HepG2 (cell line): ENCODE data around the gene DOCK1. TPM values are rescaled to one million over a fixed set of nuclear protein-coding genes. Genes with fewer than 3 reads are reported as not detected.

ENCODE experiments used
- ATAC-seq: fragments of 200-7000 bp; cut with Tn5 transposase; 3 replicates; pipeline ENCODE4 v1.9.1; 2020; ENCODE audit warnings: mild to moderate bottlenecking, moderate library complexity
- BruUV-seq: library from RNA; stranded (reverse); fragments of 400-500 nt; replicated peaks from 2 replicates; lab custom pipeline; 2021; lab: Mats Ljungman, UMichigan
- CTCF ChIA-PET: fragments of 300-600 bp; formaldehyde crosslinking; extraction: SDS; loops from one replicate; lab custom pipeline; 2021; ENCODE audit warnings: low total read pairs, inconsistent platforms, low intra/inter-chr PET ratio; lab: Yijun Ruan, JAX
- POLR2A ChIA-PET: fragments of 350-600 bp; sonication (Branson Sonifier 250); formaldehyde crosslinking; loops from one replicate; lab custom pipeline; 2020; ENCODE audit warnings: antibody characterized with exemption, inconsistent platforms; lab: Yijun Ruan, JAX
- DNase-seq: peaks from one replicate; pipeline ENCODE4 v3.0.0-alpha.2; 2015; ENCODE audit warnings: low spot score
- FAIRE-seq: peaks from 3 replicates; lab custom pipeline; 2011; peaks lifted over from hg19 to GRCh38; lab: Jason Lieb, UNC
- H2AFZ ChIP-seq: one replicate; pipeline ENCODE4 v1.6.1; 2011; ENCODE audit warnings: low read length, inconsistent platforms
- H3K27ac ChIP-seq: fragments of 300-600 bp; 3 replicates; pipeline ENCODE4 v1.8.0; 2011; ENCODE audit warnings: mixed run types, mild to moderate bottlenecking, mixed read lengths, low read length, inconsistent platforms; ENCODE audit not compliant: insufficient read depth; ENCODE audit errors: extremely low read length
- H3K27me3 ChIP-seq, 2 experiments: fragments of 200-600 bp in 1 of 2; 2 replicates in 1 of 2; 3 replicates in 1 of 2; pipeline versions ENCODE4 v1.6.0 to v1.8.0; 2011; ENCODE audit warnings: low read length in 2 of 2, mild to moderate bottlenecking in 2 of 2, moderate library complexity in 2 of 2, inconsistent platforms in 1 of 2; ENCODE audit not compliant: insufficient read depth in 2 of 2, control insufficient read depth in 1 of 2
- H3K36me3 ChIP-seq, 2 experiments: fragments of 200-600 bp in 1 of 2; replicated peaks in 1 of 2; 2 replicates in 1 of 2; 3 replicates in 1 of 2; pipeline versions ENCODE4 v1.5.1 to v1.8.0; 2011; ENCODE audit warnings: low read length in 2 of 2, inconsistent platforms in 1 of 2; ENCODE audit not compliant: insufficient read depth in 2 of 2, control insufficient read depth in 1 of 2
- H3K4me1 ChIP-seq: 2 replicates; pipeline ENCODE4 v1.5.1; 2012; ENCODE audit warnings: low read length, inconsistent platforms; ENCODE audit not compliant: insufficient read depth
- H3K4me2 ChIP-seq: 2 replicates; pipeline ENCODE4 v1.6.0; 2011; ENCODE audit warnings: low read depth, low read length, inconsistent platforms
- H3K4me3 ChIP-seq, 3 experiments: fragments of 200-600 bp in 1 of 3; sonication (generic), shearing (Covaris generic) in 1 of 3; replicated peaks in 1 of 3; 2 replicates each; pipeline ENCODE4 v1.5.1; 2011 to 2016; ENCODE audit warnings: low read length in 3 of 3, inconsistent platforms in 2 of 3, low read depth in 2 of 3, mild to moderate bottlenecking in 2 of 3, control low read depth in 1 of 3, mixed read lengths in 1 of 3; ENCODE audit not compliant: insufficient read depth in 1 of 3
- H3K79me2 ChIP-seq: one replicate; pipeline ENCODE4 v1.6.1; 2011; ENCODE audit warnings: low read length, inconsistent platforms; ENCODE audit not compliant: insufficient read depth
- H3K9ac ChIP-seq: 2 replicates; pipeline ENCODE4 v1.6.0; 2011; ENCODE audit warnings: mild to moderate bottlenecking, low read depth, low read length, inconsistent platforms; ENCODE audit not compliant: insufficient read depth
- H3K9me3 ChIP-seq: 2 replicates; pipeline ENCODE4 v1.5.1; 2012; ENCODE audit warnings: mild to moderate bottlenecking, low read length
- H4K20me1 ChIP-seq: 2 replicates; pipeline ENCODE4 v1.6.0; 2011; ENCODE audit warnings: inconsistent platforms, mild to moderate bottlenecking, low read length, moderate library complexity; ENCODE audit not compliant: insufficient read depth
- JUNB ChIP-seq: sonication (generic); formaldehyde crosslinking; IDR thresholded peaks from 2 replicates; pipeline ENCODE4 v1.8.0; 2022; ENCODE audit warnings: missing genetic modification reagents, mild to moderate bottlenecking, borderline replicate concordance
- KLF16 ChIP-seq, 2 experiments: sonication (generic) in 1 of 2; formaldehyde crosslinking in 1 of 2; IDR thresholded peaks; 2 replicates each; pipeline versions ENCODE4 v1.6.1 to v1.8.0; 2016 to 2023; ENCODE audit warnings: missing genetic modification reagents in 2 of 2, missing compliant biosample characterization in 1 of 2
- RAD21 ChIP-seq: fragments of 450-650 bp; formaldehyde crosslinking; IDR thresholded peaks from 2 replicates; pipeline ENCODE4 v1.5.0; 2020; ENCODE audit warnings: mild to moderate bottlenecking
- SMAD3 ChIP-seq: sonication (generic); formaldehyde crosslinking; IDR thresholded peaks from 2 replicates; pipeline ENCODE4 v1.4.0; 2020; ENCODE audit warnings: missing genetic modification reagents
- TARDBP ChIP-seq: sonication (generic); formaldehyde crosslinking; IDR thresholded peaks from 2 replicates; pipeline ENCODE4 v1.8.0; 2022; ENCODE audit warnings: mild to moderate bottlenecking, missing genetic modification reagents
- ZKSCAN5 ChIP-seq: sonication (generic); formaldehyde crosslinking; IDR thresholded peaks from 2 replicates; pipeline ENCODE4 v1.5.1; 2020; ENCODE audit warnings: mild to moderate bottlenecking, missing genetic modification reagents
- ZNF430 ChIP-seq: sonication (generic); formaldehyde crosslinking; IDR thresholded peaks from 2 replicates; pipeline ENCODE4 v1.9.0; 2021; ENCODE audit warnings: mild to moderate bottlenecking, missing genetic modification reagents
- ZNF619 ChIP-seq: sonication (generic); formaldehyde crosslinking; IDR thresholded peaks from 2 replicates; pipeline ENCODE4 v1.4.0; 2020; ENCODE audit warnings: mild to moderate bottlenecking, missing genetic modification reagents
- ZNF720 ChIP-seq: sonication (generic); formaldehyde crosslinking; IDR thresholded peaks from 2 replicates; pipeline ENCODE4 v1.4.0; 2020; ENCODE audit warnings: missing genetic modification reagents
- ZNF782 ChIP-seq: sonication (generic); formaldehyde crosslinking; IDR thresholded peaks from 2 replicates; pipeline ENCODE4 v1.4.0; 2020; ENCODE audit warnings: missing genetic modification reagents, mild to moderate bottlenecking, borderline replicate concordance
- WGBS: methylation state at CpG from one replicate; pipeline ENCODE4 v1.1.6; 2017; ENCODE audit warnings: low lambda C conversion rate; 5-methylcytosine and 5-hydroxymethylcytosine counted together
- in situ Hi-C: cut with HindIII; loops from 2 replicates; pipeline ENCODE4 v1.10.0; 2017; ENCODE audit warnings: low pct_unique_long_range_greater_than_20kb; ENCODE audit not compliant: extremely low pct_ligation_motif_present
- intact Hi-C: fragments of 100-400 bp; cut with micrococcal nuclease; formaldehyde crosslinking; loops from one replicate; pipeline ENCODE4 v1.10.0; 2022; ENCODE audit not compliant: unreplicated experiment
- polyA plus RNA-seq, 8 experiments: library from polyadenylated mRNA; depleted of rRNA in 3 of 8; stranded (reverse) in 7 of 8; unstranded in 1 of 8; fragments of >200 nt; fragmentation: Illumina TruSeq in 4 of 8; extraction: Trizol in 4 of 8; gene quantifications; 2 replicates each; pipeline versions ENCODE4 v1.2.1 to v1.2.3, GENCODE V29; 2011 to 2016; ENCODE audit warnings: low read depth in 4 of 8, missing spikeins in 1 of 8, mixed read lengths in 1 of 8; ENCODE audit not compliant: insufficient read depth in 1 of 8
- total RNA-seq, 5 experiments: library from RNA; depleted of rRNA; stranded (reverse); fragments of >200 nt; fragmentation: Illumina TruSeq; extraction: Trizol; gene quantifications; 2 replicates each; pipeline ENCODE4 v1.2.3, GENCODE V29; 2016; ENCODE audit warnings: low read depth in 1 of 5
- TF ChIP-seq, protein P1 (sequence below): sonication (generic); formaldehyde crosslinking; IDR thresholded peaks from 2 replicates; pipeline ENCODE4 v1.8.0; 2022; ENCODE audit warnings: missing genetic modification reagents, mild to moderate bottlenecking, moderate library complexity, borderline replicate concordance
- TF ChIP-seq, protein P2 (sequence below): sonication (generic); formaldehyde crosslinking; IDR thresholded peaks from 2 replicates; pipeline ENCODE4 v1.9.0; 2021; ENCODE audit warnings: missing genetic modification reagents, mild to moderate bottlenecking, borderline replicate concordance
- TF ChIP-seq, protein P3 (sequence below): IDR thresholded peaks from 2 replicates; pipeline ENCODE4 v1.6.1; 2016; ENCODE audit warnings: missing compliant biosample characterization, missing genetic modification reagents, borderline replicate concordance
- TF ChIP-seq, protein P4 (sequence below): sonication (generic); formaldehyde crosslinking; IDR thresholded peaks from 2 replicates; pipeline ENCODE4 v1.4.0; 2020; ENCODE audit warnings: missing genetic modification reagents

Gene DOCK1
- total and polyA plus RNA-seq, 2 of the 13 experiments (the other 11 are each of a cell fraction or from before 2014, with no cell fraction given): 8.3 to 25.5 TPM

DNA sequence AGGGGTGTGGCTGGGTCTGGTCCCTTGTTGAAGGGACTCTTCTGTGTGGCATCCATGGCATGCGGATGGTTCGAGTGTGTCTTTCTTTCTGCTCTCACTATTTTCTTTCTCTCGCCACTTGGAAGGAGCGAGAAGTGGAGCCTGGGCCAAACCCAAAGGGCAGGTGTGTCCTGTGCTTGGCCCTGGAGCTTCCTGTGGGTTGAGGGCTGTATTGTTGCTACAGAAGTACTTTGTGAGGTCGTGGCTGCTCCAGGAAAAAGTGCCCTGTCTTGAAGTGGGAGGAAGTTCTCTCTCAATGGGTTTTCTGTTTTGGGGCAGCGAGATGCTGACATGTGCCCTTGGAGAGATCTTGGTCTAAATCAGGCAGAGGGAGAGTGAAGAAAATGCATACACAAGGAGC, 72.0 kb downstream of the DOCK1 start (continued):
- TF ChIP-seq SMAD3 (CRISPR knock-in tag) (no peak), ZKSCAN5 (no peak), JUNB (CRISPR knock-in tag) (no peak)
- TF ChIP-seq, protein P1, sequence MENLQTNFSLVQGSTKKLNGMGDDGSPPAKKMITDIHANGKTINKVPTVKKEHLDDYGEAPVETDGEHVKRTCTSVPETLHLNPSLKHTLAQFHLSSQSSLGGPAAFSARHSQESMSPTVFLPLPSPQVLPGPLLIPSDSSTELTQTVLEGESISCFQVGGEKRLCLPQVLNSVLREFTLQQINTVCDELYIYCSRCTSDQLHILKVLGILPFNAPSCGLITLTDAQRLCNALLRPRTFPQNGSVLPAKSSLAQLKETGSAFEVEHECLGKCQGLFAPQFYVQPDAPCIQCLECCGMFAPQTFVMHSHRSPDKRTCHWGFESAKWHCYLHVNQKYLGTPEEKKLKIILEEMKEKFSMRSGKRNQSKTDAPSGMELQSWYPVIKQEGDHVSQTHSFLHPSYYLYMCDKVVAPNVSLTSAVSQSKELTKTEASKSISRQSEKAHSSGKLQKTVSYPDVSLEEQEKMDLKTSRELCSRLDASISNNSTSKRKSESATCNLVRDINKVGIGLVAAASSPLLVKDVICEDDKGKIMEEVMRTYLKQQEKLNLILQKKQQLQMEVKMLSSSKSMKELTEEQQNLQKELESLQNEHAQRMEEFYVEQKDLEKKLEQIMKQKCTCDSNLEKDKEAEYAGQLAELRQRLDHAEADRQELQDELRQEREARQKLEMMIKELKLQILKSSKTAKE: no peak

DNA sequence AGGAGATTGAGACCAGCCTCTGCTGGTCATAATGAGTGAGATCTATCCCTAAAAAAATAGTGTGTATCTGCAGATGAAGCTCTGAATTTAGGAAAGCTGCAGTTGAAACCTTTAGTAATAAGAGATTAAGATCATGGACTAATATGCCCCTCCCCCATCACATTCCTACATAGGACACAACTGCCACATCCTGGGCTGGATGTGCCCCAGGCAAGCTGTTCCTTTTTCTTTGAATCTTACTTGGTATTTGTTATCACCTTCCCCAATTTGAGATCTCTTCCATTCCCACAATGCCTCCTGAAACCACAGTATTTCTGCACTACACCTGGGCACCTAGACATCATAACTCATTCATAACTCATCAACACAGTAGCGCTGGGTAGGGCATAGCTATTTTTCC, 74.1 kb downstream of the DOCK1 start:
- H3K79me2 ChIP-seq: no peaks in the 10 kb centered on the region
- 100% methylated on average over 1 of the region's 1 CpG for WGBS
- H3K9ac ChIP-seq: no peak overlapping the region
- FAIRE-seq (no peak), ATAC-seq (no peak), DNase-seq (no peak)
- H4K20me1 ChIP-seq: no peaks in the 10 kb centered on the region
- no peaks in the 10 kb centered on the region for H3K9me3 ChIP-seq
- intact Hi-C loops (no loop called here), in situ Hi-C loops (no loop called here)
- ChIA-PET CTCF (no interaction called here), POLR2A (no interaction called here)
- H3K27ac ChIP-seq: no peak overlapping the region
- no peak overlapping the region for H2AFZ ChIP-seq
- peaks cover 30% of the 10 kb centered on the region for H3K4me1 ChIP-seq
- no peaks in the 10 kb centered on the region for H3K27me3 ChIP-seq
- H3K4me2 ChIP-seq: no peak overlapping the region
- no peak overlapping the region for H3K4me3 ChIP-seq
- no peak for TF ChIP-seq TARDBP (CRISPR knock-in tag)
- no peak for TF ChIP-seq ZNF720 (CRISPR knock-in tag)
- no peak for TF ChIP-seq ZNF782 (CRISPR knock-in tag)
- no peak for TF ChIP-seq ZNF619 (CRISPR knock-in tag)
- TF ChIP-seq ZNF430 (CRISPR knock-in tag): no peak
- TF ChIP-seq, protein P2, sequence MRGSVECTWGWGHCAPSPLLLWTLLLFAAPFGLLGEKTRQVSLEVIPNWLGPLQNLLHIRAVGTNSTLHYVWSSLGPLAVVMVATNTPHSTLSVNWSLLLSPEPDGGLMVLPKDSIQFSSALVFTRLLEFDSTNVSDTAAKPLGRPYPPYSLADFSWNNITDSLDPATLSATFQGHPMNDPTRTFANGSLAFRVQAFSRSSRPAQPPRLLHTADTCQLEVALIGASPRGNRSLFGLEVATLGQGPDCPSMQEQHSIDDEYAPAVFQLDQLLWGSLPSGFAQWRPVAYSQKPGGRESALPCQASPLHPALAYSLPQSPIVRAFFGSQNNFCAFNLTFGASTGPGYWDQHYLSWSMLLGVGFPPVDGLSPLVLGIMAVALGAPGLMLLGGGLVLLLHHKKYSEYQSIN (CRISPR knock-in tag): no peak
- TF ChIP-seq, protein P3, sequence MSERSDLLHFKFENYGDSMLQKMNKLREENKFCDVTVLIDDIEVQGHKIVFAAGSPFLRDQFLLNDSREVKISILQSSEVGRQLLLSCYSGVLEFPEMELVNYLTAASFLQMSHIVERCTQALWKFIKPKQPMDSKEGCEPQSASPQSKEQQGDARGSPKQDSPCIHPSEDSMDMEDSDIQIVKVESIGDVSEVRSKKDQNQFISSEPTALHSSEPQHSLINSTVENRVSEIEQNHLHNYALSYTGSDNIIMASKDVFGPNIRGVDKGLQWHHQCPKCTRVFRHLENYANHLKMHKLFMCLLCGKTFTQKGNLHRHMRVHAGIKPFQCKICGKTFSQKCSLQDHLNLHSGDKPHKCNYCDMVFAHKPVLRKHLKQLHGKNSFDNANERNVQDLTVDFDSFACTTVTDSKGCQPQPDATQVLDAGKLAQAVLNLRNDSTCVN: no peak
- TF ChIP-seq RAD21: no peak
- TF ChIP-seq, protein P4, sequence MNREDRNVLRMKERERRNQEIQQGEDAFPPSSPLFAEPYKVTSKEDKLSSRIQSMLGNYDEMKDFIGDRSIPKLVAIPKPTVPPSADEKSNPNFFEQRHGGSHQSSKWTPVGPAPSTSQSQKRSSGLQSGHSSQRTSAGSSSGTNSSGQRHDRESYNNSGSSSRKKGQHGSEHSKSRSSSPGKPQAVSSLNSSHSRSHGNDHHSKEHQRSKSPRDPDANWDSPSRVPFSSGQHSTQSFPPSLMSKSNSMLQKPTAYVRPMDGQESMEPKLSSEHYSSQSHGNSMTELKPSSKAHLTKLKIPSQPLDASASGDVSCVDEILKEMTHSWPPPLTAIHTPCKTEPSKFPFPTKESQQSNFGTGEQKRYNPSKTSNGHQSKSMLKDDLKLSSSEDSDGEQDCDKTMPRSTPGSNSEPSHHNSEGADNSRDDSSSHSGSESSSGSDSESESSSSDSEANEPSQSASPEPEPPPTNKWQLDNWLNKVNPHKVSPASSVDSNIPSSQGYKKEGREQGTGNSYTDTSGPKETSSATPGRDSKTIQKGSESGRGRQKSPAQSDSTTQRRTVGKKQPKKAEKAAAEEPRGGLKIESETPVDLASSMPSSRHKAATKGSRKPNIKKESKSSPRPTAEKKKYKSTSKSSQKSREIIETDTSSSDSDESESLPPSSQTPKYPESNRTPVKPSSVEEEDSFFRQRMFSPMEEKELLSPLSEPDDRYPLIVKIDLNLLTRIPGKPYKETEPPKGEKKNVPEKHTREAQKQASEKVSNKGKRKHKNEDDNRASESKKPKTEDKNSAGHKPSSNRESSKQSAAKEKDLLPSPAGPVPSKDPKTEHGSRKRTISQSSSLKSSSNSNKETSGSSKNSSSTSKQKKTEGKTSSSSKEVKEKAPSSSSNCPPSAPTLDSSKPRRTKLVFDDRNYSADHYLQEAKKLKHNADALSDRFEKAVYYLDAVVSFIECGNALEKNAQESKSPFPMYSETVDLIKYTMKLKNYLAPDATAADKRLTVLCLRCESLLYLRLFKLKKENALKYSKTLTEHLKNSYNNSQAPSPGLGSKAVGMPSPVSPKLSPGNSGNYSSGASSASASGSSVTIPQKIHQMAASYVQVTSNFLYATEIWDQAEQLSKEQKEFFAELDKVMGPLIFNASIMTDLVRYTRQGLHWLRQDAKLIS (CRISPR knock-in tag): no peak
- no peak for TF ChIP-seq KLF16 (CRISPR knock-in tag; IDR thresholded peaks at IDR 0.05)
- no TSS peak for BruUV-seq
- H3K36me3 ChIP-seq: peaks cover 8 to 40% of the 10 kb centered on the region in 2 experiments
